ENCODE data around the gene ATP9A. TPM values are rescaled to one million over a fixed set of nuclear protein-coding genes. Genes with fewer than 3 reads are reported as not detected.

The ATP9A gene
- total and polyA plus RNA-seq, 2 of the 8 experiments (the other 6 are each of a cell fraction or from before 2014, with no cell fraction given) = 5.0 to 6.4 TPM

- no peak for TF ChIP-seq ASH2L (IDR thresholded peaks at IDR 0.05; ENCODE audit: low read length)
Measured at GRCh38 chr20:51654060-51654459, 114.1 kb downstream of the ATP9A start (continued).

All from H1 (cell line).